Sigmoid colon (tissue), 4 donors: ENCODE results near the gene DNAJC24.

Experiments
- EP300 ChIP-seq, 4 donors: sonication (generic); formaldehyde crosslinking; IDR thresholded peaks; one replicate each; pipeline ENCODE4 v1.6.1; 2017; ENCODE audit warnings: antibody characterized with exemption in 4 of 4
- POLR2AphosphoS5 ChIP-seq, 4 donors: sonication (generic); formaldehyde crosslinking; IDR thresholded peaks; one replicate each; pipeline ENCODE4 v1.6.1; 2017; ENCODE audit warnings: antibody characterized with exemption in 4 of 4
- TF ChIP-seq, protein P1 (sequence below), 4 experiments: fragments of 450-650 bp in 3 of 4; fragments of 200-600 bp in 1 of 4; IDR thresholded peaks; one replicate each; pipeline ENCODE4 v1.5.1; 2016 to 2019; ENCODE audit warnings: antibody characterized with exemption in 4 of 4, mild to moderate bottlenecking in 3 of 4, moderate library complexity in 2 of 4

DNA sequence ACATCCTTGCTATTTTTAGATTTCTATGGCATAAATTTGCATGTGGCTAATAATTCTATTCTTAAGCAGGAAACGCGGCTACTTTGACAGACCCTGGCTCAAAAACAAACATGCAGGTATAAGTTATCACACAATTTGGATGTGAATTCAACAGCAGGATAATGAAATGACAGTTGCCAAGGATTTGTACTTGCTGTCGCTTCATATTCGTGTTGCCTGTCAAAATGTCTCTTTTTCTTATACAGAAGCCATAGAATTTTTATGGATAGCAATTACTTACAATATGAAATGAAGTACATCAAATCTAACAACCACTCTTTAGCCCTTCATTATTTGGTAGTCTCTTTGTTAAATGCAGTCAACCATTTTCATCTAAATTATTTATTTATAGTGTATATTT is 46.5 kb upstream of the DNAJC24 start:
- TF ChIP-seq, protein P1, sequence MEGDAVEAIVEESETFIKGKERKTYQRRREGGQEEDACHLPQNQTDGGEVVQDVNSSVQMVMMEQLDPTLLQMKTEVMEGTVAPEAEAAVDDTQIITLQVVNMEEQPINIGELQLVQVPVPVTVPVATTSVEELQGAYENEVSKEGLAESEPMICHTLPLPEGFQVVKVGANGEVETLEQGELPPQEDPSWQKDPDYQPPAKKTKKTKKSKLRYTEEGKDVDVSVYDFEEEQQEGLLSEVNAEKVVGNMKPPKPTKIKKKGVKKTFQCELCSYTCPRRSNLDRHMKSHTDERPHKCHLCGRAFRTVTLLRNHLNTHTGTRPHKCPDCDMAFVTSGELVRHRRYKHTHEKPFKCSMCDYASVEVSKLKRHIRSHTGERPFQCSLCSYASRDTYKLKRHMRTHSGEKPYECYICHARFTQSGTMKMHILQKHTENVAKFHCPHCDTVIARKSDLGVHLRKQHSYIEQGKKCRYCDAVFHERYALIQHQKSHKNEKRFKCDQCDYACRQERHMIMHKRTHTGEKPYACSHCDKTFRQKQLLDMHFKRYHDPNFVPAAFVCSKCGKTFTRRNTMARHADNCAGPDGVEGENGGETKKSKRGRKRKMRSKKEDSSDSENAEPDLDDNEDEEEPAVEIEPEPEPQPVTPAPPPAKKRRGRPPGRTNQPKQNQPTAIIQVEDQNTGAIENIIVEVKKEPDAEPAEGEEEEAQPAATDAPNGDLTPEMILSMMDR (IDR thresholded peaks at IDR 0.05) = no peak
- TF ChIP-seq EP300 (IDR thresholded peaks at IDR 0.05) (no peak), POLR2AphosphoS5 (IDR thresholded peaks at IDR 0.05) (no peak)
